GM23338 (cell line): Measurements from ENCODE around the gene IKZF1. TPM values are rescaled to one million over a fixed set of nuclear protein-coding genes. Genes with fewer than 3 reads are reported as not detected.

Source experiments
- ATAC-seq: fragments of 200-7000 bp; cut with Tn5 transposase; 3 replicates; pipeline ENCODE4 v1.9.1; 2020
- DNase-seq: peaks from one replicate; pipeline ENCODE4 v3.0.0-alpha.2; 2015; ENCODE audit warnings: low spot score
- H2AFZ ChIP-seq: fragments of 200-600 bp; sonication (generic); 2 replicates; pipeline ENCODE4 v1.8.0; 2016; ENCODE audit warnings: antibody characterized with exemption, mild to moderate bottlenecking, moderate library complexity
- H3F3A ChIP-seq: fragments of 200-600 bp; sonication (generic); replicated peaks from 2 replicates; pipeline ENCODE4 v1.8.0; 2017; ENCODE audit warnings: antibody characterized with exemption, mixed run types, low read depth
- H3K27ac ChIP-seq: fragments of 200-600 bp; sonication (generic); 2 replicates; pipeline ENCODE4 v1.6.1; 2016; ENCODE audit warnings: low read depth
- H3K27me3 ChIP-seq: fragments of 200-600 bp; sonication (generic); 2 replicates; pipeline ENCODE4 v1.8.0; 2016; ENCODE audit warnings: mild to moderate bottlenecking, mixed run types, moderate library complexity; ENCODE audit not compliant: insufficient read depth
- H3K36me3 ChIP-seq: fragments of 200-600 bp; sonication (generic); 2 replicates; pipeline ENCODE4 v1.8.0; 2016; ENCODE audit warnings: mild to moderate bottlenecking; ENCODE audit not compliant: insufficient read depth
- H3K4me1 ChIP-seq: fragments of 200-600 bp; sonication (generic); 2 replicates; pipeline ENCODE4 v1.8.0; 2016; ENCODE audit warnings: mild to moderate bottlenecking, moderate library complexity; ENCODE audit not compliant: insufficient read depth
- H3K4me2 ChIP-seq: fragments of 200-600 bp; sonication (generic); 2 replicates; pipeline ENCODE4 v1.7.1; 2017; ENCODE audit warnings: mixed run types
- H3K4me3 ChIP-seq: fragments of 200-600 bp; sonication (generic); 2 replicates; pipeline ENCODE4 v1.6.1; 2016; ENCODE audit warnings: mixed run types
- H3K79me2 ChIP-seq: fragments of 200-600 bp; sonication (generic); replicated peaks from 2 replicates; pipeline ENCODE4 v1.8.0; 2017; ENCODE audit warnings: mild to moderate bottlenecking; ENCODE audit not compliant: insufficient read depth
- H3K9me2 ChIP-seq: fragments of 200-600 bp; sonication (generic); 2 replicates; pipeline ENCODE4 v1.8.0; 2017; ENCODE audit not compliant: insufficient read depth
- H4K20me1 ChIP-seq: fragments of 200-600 bp; sonication (generic); replicated peaks from 2 replicates; pipeline ENCODE4 v1.8.0; 2017; ENCODE audit warnings: mild to moderate bottlenecking; ENCODE audit not compliant: insufficient read depth
- H3K27ac Mint-ChIP-seq: 2 replicates; pipeline ENCODE4 v1.8.0; 2020; ENCODE audit warnings: inconsistent platforms, mild to moderate bottlenecking, moderate library complexity, mixed read lengths
- H3K27me3 Mint-ChIP-seq: 3 replicates; pipeline ENCODE4 v1.8.0; 2022; ENCODE audit warnings: low read depth, mild to moderate bottlenecking, moderate library complexity, mixed read lengths, inconsistent platforms; ENCODE audit not compliant: insufficient read depth, poor library complexity
- H3K36me3 Mint-ChIP-seq: 3 replicates; pipeline ENCODE4 v1.8.0; 2021; ENCODE audit warnings: low read depth, mild to moderate bottlenecking, inconsistent platforms, moderate library complexity, mixed read lengths
- H3K4me1 Mint-ChIP-seq: 3 replicates; pipeline ENCODE4 v1.8.0; 2020; ENCODE audit warnings: mild to moderate bottlenecking, inconsistent platforms, mixed read lengths
- H3K4me3 Mint-ChIP-seq: 3 replicates; pipeline ENCODE4 v1.8.0; 2021; ENCODE audit warnings: moderate library complexity, mild to moderate bottlenecking, inconsistent platforms, mixed read lengths
- H3K9me3 Mint-ChIP-seq: 3 replicates; pipeline ENCODE4 v1.8.0; 2020; ENCODE audit warnings: moderate library complexity, mild to moderate bottlenecking, inconsistent platforms, mixed read lengths
- ETS1 ChIP-seq: IDR thresholded peaks from 2 replicates; pipeline ENCODE4 v1.6.1; 2016; ENCODE audit warnings: antibody characterized with exemption
- EZH2phosphoT487 ChIP-seq: fragments of 200-600 bp; sonication (generic); IDR thresholded peaks from one replicate; pipeline ENCODE4 v1.8.1; 2018; ENCODE audit warnings: antibody characterized with exemption; ENCODE audit not compliant: unreplicated experiment
- JUNB ChIP-seq: IDR thresholded peaks from one replicate; pipeline ENCODE4 v1.6.1; 2016; ENCODE audit warnings: antibody characterized with exemption; ENCODE audit not compliant: unreplicated experiment
- NANOG ChIP-seq: IDR thresholded peaks from 2 replicates; pipeline ENCODE4 v1.6.1; 2016; ENCODE audit warnings: antibody characterized with exemption, borderline replicate concordance
- POLR2AphosphoS5 ChIP-seq: IDR thresholded peaks from 2 replicates; pipeline ENCODE4 v1.6.1; 2016; ENCODE audit warnings: antibody characterized with exemption, low read depth
- STAT1 ChIP-seq: IDR thresholded peaks from one replicate; pipeline ENCODE4 v1.6.1; 2016; ENCODE audit warnings: antibody characterized with exemption; ENCODE audit not compliant: unreplicated experiment
- ZNF114 ChIP-seq: fragments of 250-450 bp; sonication (Bioruptor Pico); IDR thresholded peaks from 2 replicates; pipeline ENCODE4 v1.5.0; 2020; ENCODE audit warnings: mild to moderate bottlenecking, moderate library complexity
- ZNF331 ChIP-seq: fragments of 250-450 bp; sonication (Bioruptor Pico); IDR thresholded peaks from 2 replicates; pipeline ENCODE4 v1.5.0; 2020; ENCODE audit warnings: low read depth, mild to moderate bottlenecking, moderate library complexity
- polyA plus RNA-seq: library from polyadenylated mRNA; unstranded; fragments of >200 nt; fragmentation: Nextera tagmentation; extraction: Ambion mirVana; gene quantifications from 2 replicates; pipeline ENCODE4 v1.2.1, GENCODE V29; 2016
- total RNA-seq: library from RNA; depleted of rRNA; stranded (reverse); fragments of >200 nt; shearing (Covaris generic); gene quantifications from 2 replicates; pipeline ENCODE4 v1.2.3, GENCODE V29; 2014
- TF ChIP-seq, protein P1 (sequence below), 2 experiments: fragments of 200-600 bp in 1 of 2; sonication (generic) in 1 of 2; conservative IDR thresholded peaks; 2 replicates each; pipeline versions ENCODE4 v1.5.1 to v1.6.1; 2016 to 2017; ENCODE audit warnings: antibody characterized with exemption in 2 of 2, low read depth in 2 of 2, mild to moderate bottlenecking in 2 of 2, moderate library complexity in 1 of 2
- TF ChIP-seq, protein P2 (sequence below): IDR thresholded peaks from one replicate; pipeline ENCODE4 v1.6.1; 2018; ENCODE audit warnings: antibody characterized with exemption; ENCODE audit not compliant: unreplicated experiment

IKZF1 gene
- total and polyA plus RNA-seq, 2 experiments from 2014 or later: 0.57 to 1.8 TPM

DNA sequence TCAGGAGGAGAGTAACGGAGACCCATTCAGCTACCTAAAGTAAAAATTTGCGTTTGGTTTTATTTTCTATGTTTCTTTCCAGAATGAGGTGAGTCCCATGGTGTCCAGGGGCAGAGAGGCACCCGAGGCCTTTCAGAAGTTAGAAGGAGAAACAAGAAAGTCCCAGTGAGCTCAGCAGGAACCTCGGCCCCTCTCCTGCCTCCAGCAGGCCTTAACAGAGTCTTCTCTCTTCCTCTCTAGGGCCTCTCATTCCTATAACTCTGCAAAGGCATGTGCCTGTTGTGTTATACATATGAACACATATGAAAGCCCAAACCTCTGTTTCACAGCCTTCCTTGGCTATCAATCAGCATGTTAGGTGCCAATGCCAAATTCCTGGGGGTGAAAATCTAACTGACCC lies 20.8 kb upstream of the IKZF1 start (continued):
- TF ChIP-seq, protein P1, sequence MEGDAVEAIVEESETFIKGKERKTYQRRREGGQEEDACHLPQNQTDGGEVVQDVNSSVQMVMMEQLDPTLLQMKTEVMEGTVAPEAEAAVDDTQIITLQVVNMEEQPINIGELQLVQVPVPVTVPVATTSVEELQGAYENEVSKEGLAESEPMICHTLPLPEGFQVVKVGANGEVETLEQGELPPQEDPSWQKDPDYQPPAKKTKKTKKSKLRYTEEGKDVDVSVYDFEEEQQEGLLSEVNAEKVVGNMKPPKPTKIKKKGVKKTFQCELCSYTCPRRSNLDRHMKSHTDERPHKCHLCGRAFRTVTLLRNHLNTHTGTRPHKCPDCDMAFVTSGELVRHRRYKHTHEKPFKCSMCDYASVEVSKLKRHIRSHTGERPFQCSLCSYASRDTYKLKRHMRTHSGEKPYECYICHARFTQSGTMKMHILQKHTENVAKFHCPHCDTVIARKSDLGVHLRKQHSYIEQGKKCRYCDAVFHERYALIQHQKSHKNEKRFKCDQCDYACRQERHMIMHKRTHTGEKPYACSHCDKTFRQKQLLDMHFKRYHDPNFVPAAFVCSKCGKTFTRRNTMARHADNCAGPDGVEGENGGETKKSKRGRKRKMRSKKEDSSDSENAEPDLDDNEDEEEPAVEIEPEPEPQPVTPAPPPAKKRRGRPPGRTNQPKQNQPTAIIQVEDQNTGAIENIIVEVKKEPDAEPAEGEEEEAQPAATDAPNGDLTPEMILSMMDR (conservative IDR thresholded peaks at IDR 0.05; ENCODE audit: low read depth in 2 of 2): no peak

DNA sequence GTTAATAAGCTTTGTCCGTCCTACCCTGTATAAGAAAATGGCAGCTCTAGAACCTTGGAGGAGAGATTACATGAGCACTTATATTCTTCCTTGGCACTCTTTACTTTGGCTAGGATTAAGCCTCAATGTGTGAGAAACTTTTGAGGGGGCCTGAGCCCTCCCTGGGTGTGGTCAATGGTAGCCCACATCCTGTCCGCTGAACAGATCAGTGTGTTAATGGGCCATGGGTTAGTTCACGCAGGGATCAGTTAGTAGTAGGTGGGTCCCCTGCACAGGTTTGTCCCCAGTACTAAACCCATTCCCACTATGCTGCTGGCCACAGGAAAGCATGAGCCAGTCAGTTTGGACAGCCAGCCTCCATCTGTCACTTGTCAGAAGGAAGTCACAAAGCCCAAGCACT lies 20.2 kb upstream of the IKZF1 start:
- DNase-seq (no peak), ATAC-seq (no peak)
- Mint-ChIP-seq H3K36me3 (no peaks in the 10 kb centered on the region), H3K9me3 (no peaks in the 10 kb centered on the region), H3K27ac (no peak overlapping the region), H3K27me3 (no peaks in the 10 kb centered on the region), H3K4me1 (no peaks in the 10 kb centered on the region), H3K4me3 (no peak overlapping the region)
- no peak overlapping the region for H3K4me2 ChIP-seq
- H3K79me2 ChIP-seq: no peaks in the 10 kb centered on the region
- no peaks in the 10 kb centered on the region for H3K27me3 ChIP-seq
- H3K27ac ChIP-seq: no peak overlapping the region
- H4K20me1 ChIP-seq: no peaks in the 10 kb centered on the region
- H3F3A ChIP-seq: no peaks in the 10 kb centered on the region
- H3K36me3 ChIP-seq: no peaks in the 10 kb centered on the region
- no peaks in the 10 kb centered on the region for H3K4me1 ChIP-seq
- TF ChIP-seq, protein P1 (conservative IDR thresholded peaks at IDR 0.05; ENCODE audit: low read depth in 2 of 2): no peak
- TF ChIP-seq ZNF331 (CRISPR knock-in tag): no peak
- H2AFZ ChIP-seq: no peak overlapping the region
- no peak overlapping the region for H3K4me3 ChIP-seq
- H3K9me2 ChIP-seq: no peaks in the 10 kb centered on the region

DNA sequence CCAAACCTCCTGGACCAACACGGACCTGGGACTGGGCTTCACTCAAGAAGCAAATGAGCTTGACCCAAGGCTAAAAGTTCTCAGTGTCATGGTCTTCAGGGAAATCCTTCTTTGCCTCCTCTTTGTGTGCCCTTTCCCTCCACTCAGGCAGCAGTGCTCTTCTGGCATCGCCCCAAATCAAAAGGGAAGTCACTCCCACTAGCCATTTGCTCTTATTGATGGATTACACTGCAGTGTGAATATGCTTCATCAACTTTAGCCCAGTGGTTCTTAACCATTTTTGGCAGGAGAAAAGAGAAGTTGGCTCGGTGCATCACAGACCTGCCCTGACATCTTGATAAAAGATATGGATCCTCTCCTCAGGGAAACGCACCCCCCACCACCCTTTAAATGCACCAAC lies 19.2 kb upstream of the IKZF1 start:
- H3K79me2 ChIP-seq: no peaks in the 10 kb centered on the region
- no peaks in the 10 kb centered on the region for H3F3A ChIP-seq
- Mint-ChIP-seq H3K27ac (no peak overlapping the region), H3K36me3 (no peaks in the 10 kb centered on the region), H3K27me3 (no peaks in the 10 kb centered on the region), H3K9me3 (no peaks in the 10 kb centered on the region), H3K4me3 (no peak overlapping the region), H3K4me1 (no peaks in the 10 kb centered on the region)
- no peaks in the 10 kb centered on the region for H3K27me3 ChIP-seq
- H3K4me2 ChIP-seq: no peak overlapping the region
- no peak overlapping the region for H3K4me3 ChIP-seq
- no peak for ATAC-seq
- H4K20me1 ChIP-seq: no peaks in the 10 kb centered on the region
- TF ChIP-seq POLR2AphosphoS5 (no peak), STAT1 (no peak), ETS1 (no peak), ZNF331 (CRISPR knock-in tag) (no peak), EZH2phosphoT487 (no peak), JUNB (no peak), NANOG (no peak), ZNF114 (CRISPR knock-in tag) (no peak)
- TF ChIP-seq, protein P2, sequence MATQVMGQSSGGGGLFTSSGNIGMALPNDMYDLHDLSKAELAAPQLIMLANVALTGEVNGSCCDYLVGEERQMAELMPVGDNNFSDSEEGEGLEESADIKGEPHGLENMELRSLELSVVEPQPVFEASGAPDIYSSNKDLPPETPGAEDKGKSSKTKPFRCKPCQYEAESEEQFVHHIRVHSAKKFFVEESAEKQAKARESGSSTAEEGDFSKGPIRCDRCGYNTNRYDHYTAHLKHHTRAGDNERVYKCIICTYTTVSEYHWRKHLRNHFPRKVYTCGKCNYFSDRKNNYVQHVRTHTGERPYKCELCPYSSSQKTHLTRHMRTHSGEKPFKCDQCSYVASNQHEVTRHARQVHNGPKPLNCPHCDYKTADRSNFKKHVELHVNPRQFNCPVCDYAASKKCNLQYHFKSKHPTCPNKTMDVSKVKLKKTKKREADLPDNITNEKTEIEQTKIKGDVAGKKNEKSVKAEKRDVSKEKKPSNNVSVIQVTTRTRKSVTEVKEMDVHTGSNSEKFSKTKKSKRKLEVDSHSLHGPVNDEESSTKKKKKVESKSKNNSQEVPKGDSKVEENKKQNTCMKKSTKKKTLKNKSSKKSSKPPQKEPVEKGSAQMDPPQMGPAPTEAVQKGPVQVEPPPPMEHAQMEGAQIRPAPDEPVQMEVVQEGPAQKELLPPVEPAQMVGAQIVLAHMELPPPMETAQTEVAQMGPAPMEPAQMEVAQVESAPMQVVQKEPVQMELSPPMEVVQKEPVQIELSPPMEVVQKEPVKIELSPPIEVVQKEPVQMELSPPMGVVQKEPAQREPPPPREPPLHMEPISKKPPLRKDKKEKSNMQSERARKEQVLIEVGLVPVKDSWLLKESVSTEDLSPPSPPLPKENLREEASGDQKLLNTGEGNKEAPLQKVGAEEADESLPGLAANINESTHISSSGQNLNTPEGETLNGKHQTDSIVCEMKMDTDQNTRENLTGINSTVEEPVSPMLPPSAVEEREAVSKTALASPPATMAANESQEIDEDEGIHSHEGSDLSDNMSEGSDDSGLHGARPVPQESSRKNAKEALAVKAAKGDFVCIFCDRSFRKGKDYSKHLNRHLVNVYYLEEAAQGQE: no peak
- H3K4me1 ChIP-seq: no peaks in the 10 kb centered on the region
- no peaks in the 10 kb centered on the region for H3K36me3 ChIP-seq
- H3K27ac ChIP-seq: no peak overlapping the region
- H3K9me2 ChIP-seq: no peaks in the 10 kb centered on the region
- DNase-seq: no peak
- no peak overlapping the region for H2AFZ ChIP-seq
